Psoas muscle (tissue), 8 donors: ENCODE data around the gene PLCD4. TPM values are rescaled to one million over a fixed set of nuclear protein-coding genes. Genes with fewer than 3 reads are reported as not detected.

Source experiments
- ATAC-seq, 4 donors: fragments of 200-7000 bp; cut with Tn5 transposase; one replicate each; pipeline ENCODE4 v1.9.1; 2020; ENCODE audit warnings: moderate library complexity in 3 of 4, mild to moderate bottlenecking in 2 of 4
- DNase-seq, 2 donors: peaks; one replicate each; pipeline ENCODE4 v3.0.0-alpha.2; 2020
- H3K27ac ChIP-seq: fragments of 200-600 bp; one replicate; pipeline ENCODE4 v1.8.0; 2022
- H3K27me3 ChIP-seq, 3 donors: fragments of 200-600 bp in 1 of 3; one replicate each; pipeline versions ENCODE4 v1.6.1 to v1.8.0; 2013 to 2022; ENCODE audit warnings: low read length in 2 of 3, mild to moderate bottlenecking in 2 of 3, moderate library complexity in 1 of 3; ENCODE audit not compliant: insufficient read depth in 3 of 3
- H3K36me3 ChIP-seq, 2 donors: fragments of 200-600 bp in 1 of 2; one replicate each; pipeline versions ENCODE4 v1.6.1 to v1.8.0; 2013 to 2022; ENCODE audit warnings: low read depth in 1 of 2, mild to moderate bottlenecking in 1 of 2, moderate library complexity in 1 of 2; ENCODE audit not compliant: insufficient read depth in 1 of 2
- H3K4me1 ChIP-seq: fragments of 200-600 bp; one replicate; pipeline ENCODE4 v1.8.0; 2022
- H3K4me3 ChIP-seq: fragments of 200-600 bp; one replicate; pipeline ENCODE4 v1.8.0; 2022; ENCODE audit warnings: mild to moderate bottlenecking
- H3K9me3 ChIP-seq: fragments of 200-600 bp; one replicate; pipeline ENCODE4 v1.8.0; 2022
- WGBS, 3 donors: extraction: QIAGEN DNeasy Blood & Tissue Kit; methylation state at CpG; one replicate each; pipeline versions ENCODE4 v1.1.6 to v1.1.7; 2013; 5-methylcytosine and 5-hydroxymethylcytosine counted together
- intact Hi-C, 2 donors: fragments of 100-400 bp; cut with DNase I; formaldehyde crosslinking; loops; one replicate each; pipeline versions ENCODE4 v1.11.0 to v1.14.2; 2022
- polyA plus RNA-seq, 3 donors: library from polyadenylated mRNA; stranded (reverse); fragments of 200-250 nt; gene quantifications; one replicate each; pipeline ENCODE4 v1.2.3, GENCODE V29; 2013
- total RNA-seq, 4 donors: library from RNA; stranded (reverse); fragmentation: NEBNext Ultra II Directional in 2 of 4; extraction: Animal tissue kit (Norgen Biotek cat#: 25700) in 2 of 4; gene quantifications; one replicate each; pipeline versions ENCODE4 v1.2.1 to v1.2.4, GENCODE V29; 2021 to 2023
- TF ChIP-seq, protein P1 (sequence below): fragments of 200-600 bp; IDR thresholded peaks from one replicate; pipeline ENCODE4 v1.8.0; 2022; ENCODE audit warnings: antibody characterized with exemption
- donor health status: healthy with polysubstance abuse.
- donor health status: DM: no; HTN: no; CAD: no; lungs with moderate emphysema.
- donor health status: Bipolar disorder and iron deficiency.
- donor health status: healthy.
- donor health status: DM: yes; HTN: yes; CAD: no.
- donor health status: DM: no; HTN: no; CAD: no.
- donor health status: DM: no; HTN: no; CAD: no.
- donor health status: DM: yes; HTN: yes; CAD: no.

PLCD4 gene
- total and polyA plus RNA-seq, 7 donors = 1.4 to 85.2 (median 38.0) TPM

DNA sequence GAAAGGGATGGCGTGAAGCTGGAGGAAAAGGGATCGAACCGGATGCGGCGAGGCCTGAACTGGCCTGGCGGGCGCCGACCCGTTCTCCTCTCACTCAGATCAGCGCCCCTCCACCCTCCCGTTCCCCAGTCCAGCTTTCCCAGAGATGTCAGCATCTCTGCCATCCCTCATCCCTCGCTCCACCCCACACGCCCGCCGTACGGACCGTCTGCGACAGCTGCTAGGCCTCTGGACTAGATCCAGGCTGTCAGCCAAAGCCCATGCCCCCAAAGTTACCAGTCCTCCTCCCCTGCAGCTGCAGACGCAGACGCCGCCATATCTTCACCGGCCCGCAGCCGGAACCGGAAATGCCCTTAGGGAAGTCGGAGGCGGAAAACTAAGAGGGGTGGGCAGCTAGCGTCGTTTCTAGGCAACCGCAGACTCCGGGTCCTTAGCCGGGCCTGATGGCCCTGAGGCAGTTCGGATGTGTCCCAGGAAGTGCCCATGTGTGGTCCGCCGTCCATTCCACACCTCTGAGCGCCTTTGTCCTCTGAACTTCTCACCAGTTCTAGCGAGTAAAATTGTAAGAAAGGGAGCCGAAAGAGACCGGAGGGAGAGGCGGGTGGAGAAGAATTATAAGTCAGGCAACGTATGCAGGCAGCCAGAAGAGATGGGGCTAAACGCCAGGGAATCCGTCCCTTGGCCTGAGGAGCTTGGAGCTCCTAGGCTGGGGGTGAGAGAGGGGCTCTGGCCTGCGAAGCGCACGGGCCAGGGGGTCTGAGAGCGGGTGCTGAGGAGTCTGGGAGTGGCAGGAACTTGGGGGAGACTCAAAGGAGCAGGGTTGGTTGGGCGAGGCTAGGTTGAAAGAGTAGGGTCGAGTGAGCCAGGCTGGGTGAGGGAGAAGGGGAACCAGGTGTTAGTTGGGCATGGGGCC is 64.2 kb downstream of the PLCD4 start, which contains the start of the genes RNF25 and STK36:
Gene RNF25, minus strand, starts transcription at position 349 of the 913 bp plus-strand sequence. Its CDS starts 32 bp downstream, at position 317.
Gene STK36, plus strand, starts transcription at position 433 of the 913 bp plus-strand sequence. CDS start 744 bp downstream, outside the sequence.
- ATAC-seq (peak; percentile 96 to 99 (median 96)), DNase-seq (peak; percentile 83 to 92)
- Histone ChIP-seq H3K27me3 (no peaks in the 10 kb centered on the region), H3K4me3 (peak within 1 kb of the TSS; percentile 94), H3K36me3 (peaks cover 0 to 44% of the 10 kb centered on the region in 2 donors), H3K9me3 (no peaks in the 10 kb centered on the region), H3K27ac (peak within 1 kb of the TSS; percentile 80), H3K4me1 (peaks cover 10% of the 10 kb centered on the region)
- WGBS, 3 donors = 0 to 1% (median 0%) methylated on average over 44 to 49 of the region's 49 CpGs
- intact Hi-C loops = no loop called here
- TF ChIP-seq, protein P1, sequence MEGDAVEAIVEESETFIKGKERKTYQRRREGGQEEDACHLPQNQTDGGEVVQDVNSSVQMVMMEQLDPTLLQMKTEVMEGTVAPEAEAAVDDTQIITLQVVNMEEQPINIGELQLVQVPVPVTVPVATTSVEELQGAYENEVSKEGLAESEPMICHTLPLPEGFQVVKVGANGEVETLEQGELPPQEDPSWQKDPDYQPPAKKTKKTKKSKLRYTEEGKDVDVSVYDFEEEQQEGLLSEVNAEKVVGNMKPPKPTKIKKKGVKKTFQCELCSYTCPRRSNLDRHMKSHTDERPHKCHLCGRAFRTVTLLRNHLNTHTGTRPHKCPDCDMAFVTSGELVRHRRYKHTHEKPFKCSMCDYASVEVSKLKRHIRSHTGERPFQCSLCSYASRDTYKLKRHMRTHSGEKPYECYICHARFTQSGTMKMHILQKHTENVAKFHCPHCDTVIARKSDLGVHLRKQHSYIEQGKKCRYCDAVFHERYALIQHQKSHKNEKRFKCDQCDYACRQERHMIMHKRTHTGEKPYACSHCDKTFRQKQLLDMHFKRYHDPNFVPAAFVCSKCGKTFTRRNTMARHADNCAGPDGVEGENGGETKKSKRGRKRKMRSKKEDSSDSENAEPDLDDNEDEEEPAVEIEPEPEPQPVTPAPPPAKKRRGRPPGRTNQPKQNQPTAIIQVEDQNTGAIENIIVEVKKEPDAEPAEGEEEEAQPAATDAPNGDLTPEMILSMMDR = no peak

DNA sequence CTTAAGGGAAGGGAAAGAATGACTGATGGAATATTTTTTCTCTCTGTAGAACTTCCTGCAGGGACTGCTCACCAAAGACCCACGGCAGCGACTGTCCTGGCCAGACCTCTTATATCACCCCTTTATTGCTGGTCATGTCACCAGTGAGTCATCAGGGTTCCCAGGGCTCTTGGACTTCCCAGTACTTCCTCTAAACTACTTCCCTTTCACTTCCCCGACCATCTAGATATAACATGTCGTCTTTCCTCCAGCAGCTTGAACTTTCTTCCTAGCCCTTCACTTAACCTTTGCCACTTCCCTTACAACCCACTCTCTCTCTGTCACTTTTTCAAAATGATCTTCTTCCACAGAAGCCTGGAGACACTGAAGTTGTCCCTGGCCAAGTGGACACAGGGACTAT is 71.4 kb downstream of the PLCD4 start:
- Histone ChIP-seq H3K27me3 (no peaks in the 10 kb centered on the region), H3K4me3 (no peak overlapping the region), H3K27ac (no peak overlapping the region), H3K4me1 (no peaks in the 10 kb centered on the region), H3K36me3 (peaks cover 0 to 70% of the 10 kb centered on the region in 2 donors), H3K9me3 (no peaks in the 10 kb centered on the region)
- TF ChIP-seq, protein P1 = no peak
- ATAC-seq (no peak), DNase-seq (no peak)
- intact Hi-C loops = no loop called here
- 65 to 77% (median 70%) methylated on average over 4 of the region's 4 CpGs for WGBS, 3 donors

DNA sequence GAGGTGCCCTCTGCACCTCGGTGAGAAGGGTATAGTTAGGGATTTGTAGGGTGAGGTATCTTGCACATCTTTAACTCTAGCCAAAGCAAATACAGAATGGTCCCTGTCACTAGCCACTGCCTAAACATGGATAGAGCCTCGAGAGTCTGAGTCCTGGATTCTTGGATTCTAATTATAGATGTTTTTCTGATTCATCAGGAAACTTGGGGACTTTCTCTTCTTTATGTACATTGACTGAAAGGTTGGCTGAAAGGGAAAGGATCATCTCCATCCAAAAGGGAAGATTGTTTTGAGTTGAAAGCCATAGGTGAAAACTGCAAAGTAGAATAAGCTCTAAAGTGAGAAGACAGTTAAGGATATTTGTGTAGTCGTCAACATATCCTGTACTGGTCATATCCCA is 72.4 kb downstream of the PLCD4 start:
- no peak for DNase-seq
- Histone ChIP-seq H3K4me1 (no peaks in the 10 kb centered on the region), H3K27me3 (no peaks in the 10 kb centered on the region), H3K36me3 (peaks cover 0 to 73% of the 10 kb centered on the region in 2 donors), H3K9me3 (no peaks in the 10 kb centered on the region), H3K27ac (no peak overlapping the region), H3K4me3 (no peak overlapping the region)
- TF ChIP-seq, protein P1 = no peak
- intact Hi-C loops = no loop called here
- ATAC-seq = no peak
- WGBS, 3 donors = 74 to 85% (median 74%) methylated on average over 3 of the region's 3 CpGs

Other genes with a start within 250 kb of the PLCD4 start
- gene SLC11A1, start 225.6 kb upstream of the PLCD4 start, total RNA-seq = 1 to 10 TPM; 2.1 to 3.9 (median 2.8) TPM
- gene SLC11A1, start 225.6 kb upstream of the PLCD4 start, polyA plus RNA-seq = 1 to 10 TPM in 2 of 3 donors, under 1 TPM in 1; 0.96 to 2.2 (median 1.9) TPM
- 10 to 100 TPM; 57.2 to 73.0 (median 63.9) TPM for gene CTDSP1, start 208.0 kb upstream of the PLCD4 start, total RNA-seq
- gene CTDSP1, start 208.0 kb upstream of the PLCD4 start, polyA plus RNA-seq = 10 to 100 TPM; 55.6 to 62.9 (median 57.4) TPM
- not detected for gene VIL1, start 188.8 kb upstream of the PLCD4 start, total RNA-seq
- under 1 TPM; 0.08 to 0.10 (median 0.10) TPM for gene VIL1, start 188.8 kb upstream of the PLCD4 start, polyA plus RNA-seq
- 10 to 100 TPM in 1 of 4 donors, 1 to 10 TPM in 3; 5.9 to 10.0 (median 7.2) TPM for gene USP37, start 39.5 kb upstream of the PLCD4 start, total RNA-seq
- 1 to 10 TPM; 2.1 to 6.3 (median 3.4) TPM for gene USP37, start 39.5 kb upstream of the PLCD4 start, polyA plus RNA-seq
- 10 to 100 TPM; 15.9 to 22.9 (median 17.2) TPM for gene CNOT9, start 39.1 kb upstream of the PLCD4 start, total RNA-seq
- gene CNOT9, start 39.1 kb upstream of the PLCD4 start, polyA plus RNA-seq = 10 to 100 TPM; 12.3 to 20.6 (median 20.1) TPM
- 10 to 100 TPM; 12.0 to 33.5 (median 30.1) TPM for gene ZNF142, start 51.7 kb downstream of the PLCD4 start, total RNA-seq
- 10 to 100 TPM in 1 of 3 donors, 1 to 10 TPM in 2; 1.8 to 21.9 (median 6.9) TPM for gene ZNF142, start 51.7 kb downstream of the PLCD4 start, polyA plus RNA-seq
- gene BCS1L, start 51.8 kb downstream of the PLCD4 start, total RNA-seq = 10 to 100 TPM; 24.3 to 40.5 (median 26.8) TPM
- gene BCS1L, start 51.8 kb downstream of the PLCD4 start, polyA plus RNA-seq = 10 to 100 TPM; 13.1 to 50.1 (median 31.4) TPM
- gene RNF25, start 64.1 kb downstream of the PLCD4 start, total RNA-seq = 10 to 100 TPM; 14.5 to 30.3 (median 20.6) TPM
- 10 to 100 TPM; 22.6 to 32.0 (median 26.3) TPM for gene RNF25, start 64.1 kb downstream of the PLCD4 start, polyA plus RNA-seq
- 10 to 100 TPM in 1 of 4 donors, 1 to 10 TPM in 3; 3.7 to 11.3 (median 7.4) TPM for gene STK36, start 64.2 kb downstream of the PLCD4 start, total RNA-seq
- 1 to 10 TPM; 4.6 to 8.7 (median 6.1) TPM for gene STK36, start 64.2 kb downstream of the PLCD4 start, polyA plus RNA-seq
- gene TTLL4, start 102.9 kb downstream of the PLCD4 start, total RNA-seq = 10 to 100 TPM; 10.9 to 14.5 (median 13.8) TPM
- 10 to 100 TPM in 2 of 3 donors, 1 to 10 TPM in 1; 9.2 to 15.7 (median 14.0) TPM for gene TTLL4, start 102.9 kb downstream of the PLCD4 start, polyA plus RNA-seq
- gene CYP27A1, start 174.2 kb downstream of the PLCD4 start, total RNA-seq = 10 to 100 TPM; 23.4 to 48.4 (median 45.9) TPM
- gene CYP27A1, start 174.2 kb downstream of the PLCD4 start, polyA plus RNA-seq = 10 to 100 TPM in 2 of 3 donors, 1 to 10 TPM in 1; 9.3 to 32.0 (median 18.4) TPM
- gene PRKAG3, start 223.9 kb downstream of the PLCD4 start, total RNA-seq = 100 to 1,000 TPM in 1 of 4 donors, 10 to 100 TPM in 3; 22.0 to 187 (median 59.9) TPM
- gene PRKAG3, start 223.9 kb downstream of the PLCD4 start, polyA plus RNA-seq = 10 to 100 TPM in 2 of 3 donors, 1 to 10 TPM in 1; 9.2 to 60.2 (median 58.5) TPM